Heart left ventricle (tissue), 16 donors: ENCODE measurements around the gene SIT1. TPM values are rescaled to one million over a fixed set of nuclear protein-coding genes. Genes with fewer than 3 reads are reported as not detected.

Experiments
- ATAC-seq, 4 donors: fragments of 200-7000 bp; cut with Tn5 transposase; one replicate each; pipeline ENCODE4 v1.9.1; 2020 to 2022; ENCODE audit warnings: moderate library complexity in 4 of 4, mild to moderate bottlenecking in 3 of 4, moderate number of reproducible peaks in 1 of 4
- DNase-seq, 5 donors: peaks; one replicate each; pipeline ENCODE4 v3.0.0-alpha.2; 2020
- H3K27ac ChIP-seq, 12 donors: fragments of 200-600 bp; sonication (generic) in 4 of 12; one replicate each; pipeline versions ENCODE4 v1.5.0 to v1.8.0; 2016 to 2022; ENCODE audit warnings: mild to moderate bottlenecking in 2 of 12
- H3K27me3 ChIP-seq, 9 donors: fragments of 200-600 bp; sonication (generic) in 2 of 9; one replicate each; pipeline versions ENCODE4 v1.5.1 to v1.8.0; 2016 to 2022; ENCODE audit warnings: mild to moderate bottlenecking in 3 of 9
- H3K36me3 ChIP-seq, 9 donors: fragments of 200-600 bp; sonication (generic) in 2 of 9; one replicate each; pipeline versions ENCODE4 v1.5.0 to v1.8.0; 2018 to 2022; ENCODE audit warnings: mild to moderate bottlenecking in 2 of 9
- H3K4me1 ChIP-seq, 12 donors: fragments of 200-600 bp; sonication (generic) in 4 of 12; one replicate each; pipeline versions ENCODE4 v1.5.0 to v1.8.0; 2016 to 2022; ENCODE audit warnings: mild to moderate bottlenecking in 3 of 12
- H3K4me3 ChIP-seq, 12 donors: fragments of 200-600 bp; sonication (generic) in 4 of 12; one replicate each; pipeline versions ENCODE4 v1.5.0 to v1.8.0; 2017 to 2022; ENCODE audit warnings: mild to moderate bottlenecking in 9 of 12, moderate library complexity in 4 of 12
- H3K9me3 ChIP-seq, 12 donors: fragments of 200-600 bp; sonication (generic) in 4 of 12; one replicate each; pipeline versions ENCODE4 v1.5.0 to v1.8.0; 2016 to 2022; ENCODE audit warnings: mild to moderate bottlenecking in 1 of 12
- POLR2A ChIP-seq, 2 donors: fragments of 450-650 bp; IDR thresholded peaks; one replicate each; pipeline ENCODE4 v1.6.1; 2017; ENCODE audit warnings: antibody characterized with exemption in 2 of 2, mild to moderate bottlenecking in 2 of 2, moderate library complexity in 2 of 2
- WGBS, 4 donors: extraction: QIAGEN DNeasy Blood & Tissue Kit in 2 of 4; methylation state at CpG; one replicate each; pipeline versions ENCODE4 v1.1.5 to v1.1.7; 2013 to 2018; 5-methylcytosine and 5-hydroxymethylcytosine counted together
- intact Hi-C, 10 donors: fragments of 100-400 bp; cut with DNase I; formaldehyde crosslinking; loops; one replicate each; pipeline versions ENCODE4 v1.11.1 to v1.14.2; 2022
- polyA plus RNA-seq, 2 donors: library from polyadenylated mRNA; stranded (reverse); fragments of 200-250 nt; gene quantifications; one replicate each; pipeline ENCODE4 v1.2.3, GENCODE V29; 2013
- total RNA-seq, 9 donors: library from RNA; depleted of rRNA in 2 of 9; stranded (reverse); fragments of >200 nt in 2 of 9; fragmentation: NEBNext Ultra II Directional in 3 of 9; extraction: Animal tissue kit (Norgen Biotek cat#: 25700) in 3 of 9; gene quantifications; one replicate each; pipeline versions ENCODE4 v1.1.0 to v1.2.4, GENCODE V29; 2016 to 2023
- TF ChIP-seq, protein P1 (sequence below), 12 donors: fragments of 200-600 bp; sonication (generic) in 4 of 12; IDR thresholded peaks; one replicate each; pipeline versions ENCODE4 v1.5.0 to v1.8.0; 2018 to 2022; ENCODE audit warnings: antibody characterized with exemption in 12 of 12, mild to moderate bottlenecking in 5 of 12
- donor health status: ischemic (EF 13 %, LVEDD 7.1; RV severe dilation, severe dysfunction).
- donor health status: healthy with polysubstance abuse.
- donor health status: DM: no; HTN: yes; CAD: no.
- donor health status: DM: no; HTN: no; CAD: no.
- donor health status: ischemic (EF 25% LVEDD 6.9; RV normal size, moderate dysfunction).
- donor health status: ischemic (EF 25% LVEDD 5.7; RV mildly dilated, moderate dysfunction).
- donor health status: healthy.
- donor health status: DM: yes; HTN: yes; CAD: no.
- donor health status: ischemic (EF 35%, LVEDD 5.7; RV mildly dilated, moderate dysfunction).
- donor health status: nonischemic (EF 11% LVEDD 7.7; RV severe dilation, severe dysfunction).
- donor health status: DM: yes; HTN: yes; CAD: no.
- donor health status: PGD.
- donor health status: ischemic (EF 29% LVEDD 5.4; RV normal size, mild dysfunction).
- donor health status: nonischemic (EF 23%, LVEDD 6.1; RV moderate dilation, normal function).

Gene SIT1
- total and polyA plus RNA-seq, 11 donors: 0.19 to 4.2 (median 0.51) TPM; not detected in 7

- WGBS, 4 donors: 57 to 71% (median 66%) methylated on average over 2 of the region's 2 CpGs
- intact Hi-C loops: no loop called here
- DNase-seq (no peak), ATAC-seq (no peak)
- Histone ChIP-seq H3K4me3 (no peak overlapping the region), H3K27ac (peak overlapping the region in 1 of 12 donors; percentile 98), H3K4me1 (peaks cover 2 to 41% (median 20%) of the 10 kb centered on the region in 12 donors), H3K36me3 (peaks cover 0 to 47% (median 38%) of the 10 kb centered on the region in 9 donors), H3K9me3 (no peaks in the 10 kb centered on the region), H3K27me3 (no peaks in the 10 kb centered on the region)
- TF ChIP-seq, protein P1, sequence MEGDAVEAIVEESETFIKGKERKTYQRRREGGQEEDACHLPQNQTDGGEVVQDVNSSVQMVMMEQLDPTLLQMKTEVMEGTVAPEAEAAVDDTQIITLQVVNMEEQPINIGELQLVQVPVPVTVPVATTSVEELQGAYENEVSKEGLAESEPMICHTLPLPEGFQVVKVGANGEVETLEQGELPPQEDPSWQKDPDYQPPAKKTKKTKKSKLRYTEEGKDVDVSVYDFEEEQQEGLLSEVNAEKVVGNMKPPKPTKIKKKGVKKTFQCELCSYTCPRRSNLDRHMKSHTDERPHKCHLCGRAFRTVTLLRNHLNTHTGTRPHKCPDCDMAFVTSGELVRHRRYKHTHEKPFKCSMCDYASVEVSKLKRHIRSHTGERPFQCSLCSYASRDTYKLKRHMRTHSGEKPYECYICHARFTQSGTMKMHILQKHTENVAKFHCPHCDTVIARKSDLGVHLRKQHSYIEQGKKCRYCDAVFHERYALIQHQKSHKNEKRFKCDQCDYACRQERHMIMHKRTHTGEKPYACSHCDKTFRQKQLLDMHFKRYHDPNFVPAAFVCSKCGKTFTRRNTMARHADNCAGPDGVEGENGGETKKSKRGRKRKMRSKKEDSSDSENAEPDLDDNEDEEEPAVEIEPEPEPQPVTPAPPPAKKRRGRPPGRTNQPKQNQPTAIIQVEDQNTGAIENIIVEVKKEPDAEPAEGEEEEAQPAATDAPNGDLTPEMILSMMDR (IDR thresholded peaks at IDR 0.05): no peak
- no peak for TF ChIP-seq POLR2A (IDR thresholded peaks at IDR 0.05)
Measured at GRCh38 chr9:35683323-35683722, 32.6 kb upstream of the SIT1 start.

GRCh38 chr9:35682520-35683315 is 32.0 kb upstream of the SIT1 start:
- 81 to 91% (median 87%) methylated on average over 10 of the region's 10 CpGs for WGBS, 4 donors
- DNase-seq: no peak
- H3K36me3 ChIP-seq: peaks cover 0 to 47% (median 38%) of the 10 kb centered on the region in 9 donors
- peak overlapping the region in 1 of 12 donors; percentile 98 for H3K27ac ChIP-seq
- H3K9me3 ChIP-seq: no peaks in the 10 kb centered on the region
- no peaks in the 10 kb centered on the region for H3K27me3 ChIP-seq
- no peak for ATAC-seq
- H3K4me1 ChIP-seq: peaks cover 2 to 35% (median 19%) of the 10 kb centered on the region in 12 donors
- intact Hi-C loops: no loop called here
- no peak overlapping the region for H3K4me3 ChIP-seq
- TF ChIP-seq, protein P1 (IDR thresholded peaks at IDR 0.05): no peak
- TF ChIP-seq POLR2A (IDR thresholded peaks at IDR 0.05): no peak

GRCh38 chr9:35682051-35682450 is 31.3 kb upstream of the SIT1 start:
- Histone ChIP-seq H3K27ac (peak overlapping the region in 1 of 12 donors; percentile 98), H3K9me3 (no peaks in the 10 kb centered on the region), H3K4me1 (peaks cover 2 to 28% (median 15%) of the 10 kb centered on the region in 12 donors), H3K36me3 (peaks cover 0 to 47% (median 38%) of the 10 kb centered on the region in 9 donors), H3K4me3 (no peak overlapping the region), H3K27me3 (no peaks in the 10 kb centered on the region)
- 63 to 75% (median 74%) methylated on average over 6 of the region's 6 CpGs for WGBS, 4 donors
- TF ChIP-seq, protein P1 (IDR thresholded peaks at IDR 0.05): no peak
- no peak for TF ChIP-seq POLR2A (IDR thresholded peaks at IDR 0.05)
- intact Hi-C loops: no loop called here
- no peak for ATAC-seq
- no peak for DNase-seq

- Histone ChIP-seq H3K4me1 (peaks cover 0 to 24% (median 10%) of the 10 kb centered on the region in 12 donors), H3K27me3 (no peaks in the 10 kb centered on the region), H3K27ac (peak overlapping the region in 1 of 12 donors; percentile 98), H3K9me3 (no peaks in the 10 kb centered on the region), H3K4me3 (no peak overlapping the region), H3K36me3 (peaks cover 0 to 47% (median 38%) of the 10 kb centered on the region in 9 donors)
- TF ChIP-seq POLR2A (IDR thresholded peaks at IDR 0.05): no peak
- TF ChIP-seq, protein P1 (IDR thresholded peaks at IDR 0.05): no peak
- 40 to 69% (median 65%) methylated on average over 1 to 3 of the region's 3 CpGs; no CpG with 5 or more reads in 1 of the 4 donors for WGBS, 4 donors
- intact Hi-C loops: no loop called here
- peak in 1 of 4 donors; percentile 6 for ATAC-seq
- DNase-seq: no peak
Measured at GRCh38 chr9:35681341-35682002, 30.7 kb upstream of the SIT1 start.
